A375 (cell line): ENCODE results near the gene FAM221B. TPM values are rescaled to one million over a fixed set of nuclear protein-coding genes. Genes with fewer than 3 reads are reported as not detected.

Experiments used
- small RNA-seq: library from RNA; depleted of rRNA; stranded (forward); fragments of <200 nt; gene quantifications from one replicate; pipeline ENCODE3, GENCODE V24; 2014
- total RNA-seq: library from RNA; depleted of rRNA; stranded (reverse); fragments of >200 nt; shearing (Covaris generic); gene quantifications from 2 replicates; pipeline ENCODE4 v1.2.3, GENCODE V29; 2014; rRNA removed

FAM221B gene, protein sequence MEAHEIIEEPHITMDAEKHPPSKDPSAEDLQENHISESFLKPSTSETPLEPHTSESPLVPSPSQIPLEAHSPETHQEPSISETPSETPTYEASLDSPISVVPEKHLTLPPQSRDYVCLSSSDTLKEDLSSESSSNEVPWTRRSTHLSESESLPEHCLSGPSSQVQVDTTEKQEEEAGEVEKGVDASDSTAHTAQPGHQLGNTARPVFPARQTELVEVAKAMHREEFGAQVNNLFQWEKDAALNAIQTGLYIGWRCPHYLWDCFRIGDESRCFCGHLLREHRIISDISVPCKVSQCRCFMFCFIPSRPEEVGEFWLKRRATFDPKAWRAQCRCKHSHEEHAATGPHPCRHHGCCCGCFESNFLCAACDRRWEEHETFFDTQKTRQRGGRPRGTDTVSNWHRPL
- not detected in 2 replicates for total RNA-seq

DNA sequence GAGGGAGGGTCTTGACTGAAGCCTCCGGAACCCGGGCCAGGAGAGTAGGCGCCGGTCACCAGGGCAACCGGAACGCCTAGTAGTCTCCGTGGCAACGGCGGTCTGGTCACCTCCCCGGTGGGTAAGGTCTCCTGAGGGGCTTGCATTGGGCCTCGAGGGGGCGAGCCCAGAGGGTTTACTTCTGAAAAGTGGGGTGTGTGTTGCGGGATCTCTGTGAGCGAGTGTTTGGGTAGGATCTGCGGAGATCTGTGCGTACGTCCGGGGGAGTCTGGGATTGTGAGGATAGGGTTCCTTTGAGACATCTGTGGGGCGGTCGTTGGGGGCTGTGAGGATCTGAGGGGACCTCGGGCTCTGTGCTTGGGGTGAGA, at the start of gene FAM221B:
TSS of gene FAM221B (minus strand) at position 17 of the 368 bp plus-strand sequence. CDS start 2,571 bp downstream, outside the sequence.

DNA sequence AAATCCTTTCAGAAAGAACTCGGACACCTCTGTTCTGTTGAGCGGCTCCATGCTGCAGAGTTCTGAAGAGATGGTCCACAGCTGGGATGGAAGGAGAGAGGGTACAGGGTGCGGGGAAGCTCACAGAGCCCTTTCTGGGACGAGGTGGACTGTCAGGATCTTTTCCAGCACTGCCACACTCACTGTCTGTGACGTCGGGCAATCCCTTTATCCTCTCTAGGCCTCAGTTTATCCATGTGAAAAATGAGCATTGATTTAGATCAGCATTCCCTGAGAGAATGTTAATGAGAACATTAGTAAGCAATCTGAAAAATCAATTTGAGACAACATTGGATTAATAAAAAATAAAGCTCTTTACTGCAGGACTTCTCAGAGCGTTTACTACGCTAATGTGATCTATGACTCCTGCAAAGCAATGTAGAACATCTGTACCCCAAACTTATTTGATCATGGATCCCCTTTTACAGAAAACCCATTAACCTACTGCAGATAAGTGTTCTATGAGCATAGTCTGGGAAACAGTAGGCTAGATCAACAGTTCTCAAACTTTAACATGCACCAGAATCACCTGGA, 41.9 kb upstream of the FAM221B start, which contains the start of gene OR13J1:
TSS of gene OR13J1 (minus strand) at position 51 of the 573 bp plus-strand sequence. CDS start at position 51, 0 bp downstream.

DNA sequence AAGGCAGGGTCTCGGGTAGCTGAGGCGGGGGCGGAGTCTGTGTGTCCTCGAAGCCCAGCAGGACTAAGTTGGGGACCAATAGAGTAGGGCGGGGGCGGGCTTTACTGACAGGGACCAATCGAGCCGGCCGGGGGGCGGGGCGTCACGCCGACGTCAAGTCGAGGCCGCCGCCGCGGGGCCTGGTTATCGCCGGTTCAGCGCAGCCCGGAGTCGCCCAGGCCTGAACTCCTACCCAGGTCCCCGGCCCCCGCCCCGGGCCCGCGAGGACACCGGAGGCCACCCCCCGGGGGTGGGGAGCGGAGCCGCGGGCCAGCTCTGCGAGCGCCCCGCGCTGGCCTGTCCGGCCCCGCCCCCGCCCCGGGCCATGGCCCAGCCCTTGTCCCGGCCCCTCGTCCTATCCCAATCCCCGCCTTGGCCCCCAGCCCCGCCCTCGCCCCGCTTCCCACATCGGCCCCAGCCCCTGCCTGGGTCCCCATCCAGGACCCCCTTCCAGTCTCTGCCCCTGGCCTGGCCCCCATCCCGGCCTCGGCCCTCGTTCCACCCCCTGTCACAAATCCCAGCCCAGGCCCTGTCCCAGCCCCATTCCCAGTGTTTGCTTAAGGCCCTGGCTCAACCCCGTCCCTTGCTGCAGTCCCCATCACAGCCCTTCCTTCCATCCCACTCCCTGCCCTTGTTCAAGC, 692 bp upstream of the FAM221B start, which contains the start of gene TMEM8B:
TSS of gene TMEM8B (plus strand) at position 145 of the 680 bp plus-strand sequence. CDS start at position 365, 220 bp downstream.

DNA sequence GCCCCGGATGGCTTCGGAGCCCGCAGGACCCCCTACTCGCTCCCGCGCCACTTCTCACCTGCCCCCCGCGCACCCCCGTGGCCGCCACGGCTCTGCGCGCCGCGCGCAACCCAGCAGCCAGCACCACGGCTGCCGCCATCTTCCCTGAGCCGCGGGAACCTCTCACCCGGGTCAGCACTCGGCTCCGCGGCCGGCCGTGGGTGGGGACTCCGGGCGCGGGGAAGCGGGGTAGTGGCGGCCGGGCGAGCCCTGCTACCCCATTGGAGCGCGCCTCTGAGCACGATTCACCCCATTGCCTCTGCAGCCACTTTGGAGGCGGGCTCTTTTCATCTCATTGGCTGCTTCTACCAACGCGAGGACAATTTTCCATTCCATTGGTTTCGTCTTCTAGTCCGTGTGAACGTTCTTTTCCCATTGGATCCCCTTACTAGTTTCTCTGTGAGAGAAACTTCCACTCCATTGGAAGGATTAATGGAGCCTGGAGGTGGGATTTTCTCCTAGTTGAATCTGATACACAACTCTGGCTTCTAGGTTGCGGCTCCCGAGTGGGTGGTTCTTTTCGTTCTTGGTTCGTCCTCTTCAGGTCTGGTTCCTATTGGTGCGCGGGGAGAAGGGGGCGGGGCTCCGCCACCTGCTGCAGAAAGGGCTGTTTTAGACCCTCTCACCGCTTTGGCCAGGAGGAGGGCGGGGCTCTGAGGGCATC, 13.5 kb downstream of the FAM221B start, which contains the start of gene HINT2:
TSS of gene HINT2 (minus strand) at position 202 of the 703 bp plus-strand sequence. CDS start at position 139, 63 bp downstream.

DNA sequence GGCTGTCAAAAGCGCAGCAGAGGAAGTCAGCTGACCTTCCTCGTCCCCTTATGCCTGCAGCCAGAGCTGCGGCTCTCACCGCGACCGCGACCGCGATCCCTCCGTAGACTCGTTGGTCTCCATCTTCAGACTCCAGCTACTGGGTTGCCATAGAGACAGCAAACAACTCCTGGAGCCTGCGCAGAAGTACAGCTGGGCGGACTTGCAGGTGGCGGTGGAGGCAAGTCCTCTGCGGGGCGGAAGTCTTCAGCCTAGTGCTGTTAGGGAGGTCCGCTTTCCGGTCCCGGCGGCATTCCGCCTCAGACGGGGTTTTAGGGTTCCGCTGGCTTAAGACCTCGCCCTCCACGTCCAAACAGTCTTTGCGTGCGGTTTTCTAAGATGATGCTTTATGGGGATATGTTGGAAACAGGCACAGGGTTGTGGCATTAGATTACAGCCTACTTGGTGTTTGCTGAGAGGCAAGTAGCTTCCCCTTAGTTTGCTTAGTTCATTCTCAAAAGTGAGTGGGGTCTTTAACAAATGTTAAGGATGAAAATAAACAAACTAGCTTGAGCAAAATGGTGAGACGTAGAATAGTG, 16.4 kb downstream of the FAM221B start, which contains the start of gene SPAG8:
TSS of gene SPAG8 (minus strand) at position 238 of the 578 bp plus-strand sequence. CDS start at position 123, 115 bp downstream.

DNA sequence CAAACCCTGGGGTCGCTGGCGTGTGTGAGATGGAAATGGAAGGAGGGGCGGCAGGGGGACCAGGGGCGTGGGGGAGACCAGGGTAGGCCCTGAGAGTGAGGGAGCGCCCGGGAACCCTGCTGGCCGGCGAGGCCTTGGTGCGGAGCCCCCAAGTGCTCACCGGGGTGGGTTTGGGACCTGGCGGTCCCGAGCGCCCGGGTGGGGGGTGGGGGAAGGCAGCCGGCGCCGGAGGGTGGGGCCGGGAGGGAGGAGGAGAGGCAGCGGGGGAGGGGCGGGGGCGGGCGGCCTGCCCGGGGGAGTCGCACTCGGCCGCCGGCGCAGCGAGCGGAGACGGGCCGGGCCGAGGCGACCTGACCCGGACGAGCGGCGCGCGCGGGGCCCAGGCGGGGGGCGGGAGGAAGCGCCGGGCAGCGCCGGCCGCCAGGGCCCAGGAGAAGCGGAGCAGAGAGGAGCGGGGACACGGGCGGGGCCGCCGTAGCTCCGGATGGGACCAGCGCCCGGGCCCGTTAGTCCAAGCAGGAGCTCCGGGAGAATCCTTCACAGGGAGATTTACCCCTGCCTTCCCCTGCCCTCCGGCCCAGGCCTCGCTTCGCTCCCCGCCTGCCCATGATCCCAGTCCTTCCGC, 37.1 kb downstream of the FAM221B start, which contains the start of gene NPR2:
TSS of gene NPR2 (plus strand) at position 295 of the 625 bp plus-strand sequence. CDS start 818 bp downstream, outside the sequence.

Small RNA genes within 50 kb of the gene (small RNA-seq; reads per million reads assigned to genes)
- gene HINT2, result not detected

Other genes starting within 250 kb of the FAM221B start
- gene TESK1, start 223.5 kb downstream of the FAM221B start, total RNA-seq, result 8.5 and 8.9 TPM in 2 replicates
- gene CD72, start 210.3 kb downstream of the FAM221B start, total RNA-seq, result 1.3 TPM in 1 of 2 replicates, not detected in the other
- not detected in 2 replicates for gene SIT1, start 177.8 kb downstream of the FAM221B start, total RNA-seq
- gene RMRP, start 170.7 kb downstream of the FAM221B start, total RNA-seq, result 24,429 and 35,489 TPM in 2 replicates
- gene CCDC107, start 170.4 kb downstream of the FAM221B start, total RNA-seq, result 10.5 and 14.1 TPM in 2 replicates
- 5.9 and 6.6 TPM in 2 replicates for gene ARHGEF39, start 163.5 kb downstream of the FAM221B start, total RNA-seq
- gene CA9, start 154.8 kb downstream of the FAM221B start, total RNA-seq, result 23.5 and 29.2 TPM in 2 replicates
- 435 and 454 TPM in 2 replicates for gene TPM2, start 138.8 kb downstream of the FAM221B start, total RNA-seq
- 168 and 176 TPM in 2 replicates for gene TLN1, start 96.5 kb downstream of the FAM221B start, total RNA-seq
- 37.5 and 41.9 TPM in 2 replicates for gene CREB3, start 96.1 kb downstream of the FAM221B start, total RNA-seq
- gene GBA2, start 79.5 kb downstream of the FAM221B start, total RNA-seq, result 49.6 and 50.5 TPM in 2 replicates
- gene RGP1, start 79.4 kb downstream of the FAM221B start, total RNA-seq, result 20.3 and 20.9 TPM in 2 replicates
- not detected in 2 replicates for gene MSMP, start 74.5 kb downstream of the FAM221B start, total RNA-seq
- 2.0 and 5.1 TPM in 2 replicates for gene NPR2, start 37.1 kb downstream of the FAM221B start, total RNA-seq
- 1.2 and 3.7 TPM in 2 replicates for gene SPAG8, start 16.5 kb downstream of the FAM221B start, total RNA-seq
- gene HINT2, start 13.7 kb downstream of the FAM221B start, total RNA-seq, result 95.7 and 102 TPM in 2 replicates
- 1.5 and 1.7 TPM in 2 replicates for gene TMEM8B, start 496 bp upstream of the FAM221B start, total RNA-seq
- not detected in 2 replicates for gene OR13J1, start 41.7 kb upstream of the FAM221B start, total RNA-seq
- gene HRCT1, start 77.5 kb upstream of the FAM221B start, total RNA-seq, result 7.3 and 10.7 TPM in 2 replicates
- 0.60 TPM in 1 of 2 replicates, not detected in the other for gene SPAAR, start 80.8 kb upstream of the FAM221B start, total RNA-seq
- not detected in 2 replicates for gene OR2S2, start 129.4 kb upstream of the FAM221B start, total RNA-seq
- 4.5 and 4.9 TPM in 2 replicates for gene RECK, start 208.2 kb upstream of the FAM221B start, total RNA-seq